ENCODE measurements around the gene PANK1.

PANK1 gene

DNA sequence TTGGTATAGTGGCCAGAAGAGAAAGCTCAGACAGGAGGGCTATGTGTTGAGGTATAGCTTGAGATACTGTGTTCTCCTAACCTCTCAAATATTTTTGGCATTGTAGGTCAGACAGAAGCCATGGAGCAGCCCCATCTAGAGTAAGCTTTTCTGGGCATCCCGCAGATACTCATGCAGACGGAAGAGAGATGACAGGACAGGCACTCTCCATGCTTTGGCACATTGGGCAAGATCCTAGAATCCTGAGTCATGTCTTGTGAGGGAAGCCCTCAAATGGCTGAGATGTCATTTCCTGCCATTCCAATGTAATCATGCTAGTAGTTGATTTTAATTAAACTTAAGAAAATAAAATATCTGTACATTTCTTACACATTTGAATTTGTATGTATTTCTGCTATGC lies 39.6 kb upstream of the PANK1 start:
- no peak overlapping the region for H3K27ac ChIP-seq (ENCODE audit: extremely low read depth, low read depth, low read length)
- H3K9me3 ChIP-seq (ENCODE audit: control insufficient read depth, insufficient read depth, low read depth, low read length): no peaks in the 10 kb centered on the region
- TF ChIP-seq ZNF660 (tag by site-specific recombination; IDR thresholded peaks at IDR 0.05): no peak
- TF ChIP-seq SALL2 (tag by site-specific recombination; IDR thresholded peaks at IDR 0.05; ENCODE audit: borderline replicate concordance): no peak
- TF ChIP-seq ZNF10 (tag by site-specific recombination; IDR thresholded peaks at IDR 0.05): no peak
- no peak for TF ChIP-seq HOXC10 (CRISPR knock-in tag; IDR thresholded peaks at IDR 0.05)
- CTCF ChIA-PET: no interaction called here
- no peaks in the 10 kb centered on the region for H3K36me3 ChIP-seq (ENCODE audit: control insufficient read depth in 2 of 2, insufficient read depth in 1 of 2, low read length in 2 of 2)
- POLR2A ChIA-PET: interaction anchor here (0.9 kb wide), 1 partner anchor 41 kb away, joined by 3 read pairs; no protein-coding TSS in a partner anchor
- no peak overlapping the region for H3K4me3 ChIP-seq (ENCODE audit: low read depth, low read length)
- no peaks in the 10 kb centered on the region for H3K4me1 ChIP-seq (ENCODE audit: control insufficient read depth, insufficient read depth, low read length)

DNA sequence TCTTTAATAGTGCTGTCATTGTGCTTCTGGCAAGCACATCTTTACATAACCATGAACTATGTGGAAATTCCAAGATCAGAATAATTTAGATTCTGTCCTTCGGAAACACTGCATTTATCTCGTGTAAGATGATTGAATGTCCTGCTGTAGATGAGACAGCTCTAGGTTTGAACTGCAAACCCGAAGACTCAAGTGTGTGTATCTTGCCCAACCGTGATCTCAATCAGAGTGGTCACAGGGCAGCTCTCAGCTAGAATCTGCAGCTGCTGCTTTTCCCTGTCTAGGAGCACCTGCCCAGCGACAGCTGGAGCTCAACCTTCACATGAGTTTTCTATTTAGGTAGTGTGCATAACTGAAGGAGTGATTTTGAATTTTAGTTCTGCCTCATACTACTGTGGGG lies 38.8 kb upstream of the PANK1 start:
- Histone ChIP-seq H3K4me1 (ENCODE audit: control insufficient read depth, insufficient read depth, low read length) (no peaks in the 10 kb centered on the region), H3K4me3 (ENCODE audit: low read depth, low read length) (no peak overlapping the region), H3K36me3 (ENCODE audit: control insufficient read depth in 2 of 2, insufficient read depth in 1 of 2, low read length in 2 of 2) (no peaks in the 10 kb centered on the region), H3K9me3 (ENCODE audit: control insufficient read depth, insufficient read depth, low read depth, low read length) (no peaks in the 10 kb centered on the region), H3K27ac (ENCODE audit: extremely low read depth, low read depth, low read length) (no peak overlapping the region)
- ChIA-PET CTCF (no interaction called here), POLR2A (no interaction called here)
- TF ChIP-seq, protein P1, sequence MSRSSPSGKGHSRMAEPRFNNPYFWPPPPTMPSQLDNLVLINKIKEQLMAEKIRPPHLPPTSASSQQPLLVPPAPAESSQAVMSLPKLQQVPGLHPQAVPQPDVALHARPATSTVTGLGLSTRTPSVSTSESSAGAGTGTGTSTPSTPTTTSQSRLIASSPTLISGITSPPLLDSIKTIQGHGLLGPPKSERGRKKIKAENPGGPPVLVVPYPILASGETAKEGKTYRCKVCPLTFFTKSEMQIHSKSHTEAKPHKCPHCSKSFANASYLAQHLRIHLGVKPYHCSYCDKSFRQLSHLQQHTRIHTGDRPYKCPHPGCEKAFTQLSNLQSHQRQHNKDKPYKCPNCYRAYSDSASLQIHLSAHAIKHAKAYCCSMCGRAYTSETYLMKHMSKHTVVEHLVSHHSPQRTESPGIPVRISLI (tag by site-specific recombination; IDR thresholded peaks at IDR 0.05): no peak
- TF ChIP-seq, protein P2, sequence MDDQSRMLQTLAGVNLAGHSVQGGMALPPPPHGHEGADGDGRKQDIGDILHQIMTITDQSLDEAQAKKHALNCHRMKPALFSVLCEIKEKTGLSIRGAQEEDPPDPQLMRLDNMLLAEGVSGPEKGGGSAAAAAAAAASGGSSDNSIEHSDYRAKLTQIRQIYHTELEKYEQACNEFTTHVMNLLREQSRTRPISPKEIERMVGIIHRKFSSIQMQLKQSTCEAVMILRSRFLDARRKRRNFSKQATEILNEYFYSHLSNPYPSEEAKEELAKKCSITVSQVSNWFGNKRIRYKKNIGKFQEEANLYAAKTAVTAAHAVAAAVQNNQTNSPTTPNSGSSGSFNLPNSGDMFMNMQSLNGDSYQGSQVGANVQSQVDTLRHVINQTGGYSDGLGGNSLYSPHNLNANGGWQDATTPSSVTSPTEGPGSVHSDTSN (CRISPR knock-in tag; IDR thresholded peaks at IDR 0.05): no peak
- no peak for TF ChIP-seq ZNF404 (tag by site-specific recombination; IDR thresholded peaks at IDR 0.05)
- TF ChIP-seq, protein P3, sequence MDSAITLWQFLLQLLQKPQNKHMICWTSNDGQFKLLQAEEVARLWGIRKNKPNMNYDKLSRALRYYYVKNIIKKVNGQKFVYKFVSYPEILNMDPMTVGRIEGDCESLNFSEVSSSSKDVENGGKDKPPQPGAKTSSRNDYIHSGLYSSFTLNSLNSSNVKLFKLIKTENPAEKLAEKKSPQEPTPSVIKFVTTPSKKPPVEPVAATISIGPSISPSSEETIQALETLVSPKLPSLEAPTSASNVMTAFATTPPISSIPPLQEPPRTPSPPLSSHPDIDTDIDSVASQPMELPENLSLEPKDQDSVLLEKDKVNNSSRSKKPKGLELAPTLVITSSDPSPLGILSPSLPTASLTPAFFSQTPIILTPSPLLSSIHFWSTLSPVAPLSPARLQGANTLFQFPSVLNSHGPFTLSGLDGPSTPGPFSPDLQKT (IDR thresholded peaks at IDR 0.05; ENCODE audit: borderline replicate concordance, low read depth, low read length): no peak
- TF ChIP-seq, protein P4, sequence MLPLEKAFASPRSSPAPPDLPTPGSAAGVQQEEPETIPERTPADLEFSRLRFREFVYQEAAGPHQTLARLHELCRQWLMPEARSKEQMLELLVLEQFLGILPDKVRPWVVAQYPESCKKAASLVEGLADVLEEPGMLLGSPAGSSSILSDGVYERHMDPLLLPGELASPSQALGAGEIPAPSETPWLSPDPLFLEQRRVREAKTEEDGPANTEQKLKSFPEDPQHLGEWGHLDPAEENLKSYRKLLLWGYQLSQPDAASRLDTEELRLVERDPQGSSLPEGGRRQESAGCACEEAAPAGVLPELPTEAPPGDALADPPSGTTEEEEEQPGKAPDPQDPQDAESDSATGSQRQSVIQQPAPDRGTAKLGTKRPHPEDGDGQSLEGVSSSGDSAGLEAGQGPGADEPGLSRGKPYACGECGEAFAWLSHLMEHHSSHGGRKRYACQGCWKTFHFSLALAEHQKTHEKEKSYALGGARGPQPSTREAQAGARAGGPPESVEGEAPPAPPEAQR (tag by site-specific recombination; IDR thresholded peaks at IDR 0.05): no peak
- TF ChIP-seq WT1 (tag by site-specific recombination; IDR thresholded peaks at IDR 0.05): no peak
- TF ChIP-seq, protein P5, sequence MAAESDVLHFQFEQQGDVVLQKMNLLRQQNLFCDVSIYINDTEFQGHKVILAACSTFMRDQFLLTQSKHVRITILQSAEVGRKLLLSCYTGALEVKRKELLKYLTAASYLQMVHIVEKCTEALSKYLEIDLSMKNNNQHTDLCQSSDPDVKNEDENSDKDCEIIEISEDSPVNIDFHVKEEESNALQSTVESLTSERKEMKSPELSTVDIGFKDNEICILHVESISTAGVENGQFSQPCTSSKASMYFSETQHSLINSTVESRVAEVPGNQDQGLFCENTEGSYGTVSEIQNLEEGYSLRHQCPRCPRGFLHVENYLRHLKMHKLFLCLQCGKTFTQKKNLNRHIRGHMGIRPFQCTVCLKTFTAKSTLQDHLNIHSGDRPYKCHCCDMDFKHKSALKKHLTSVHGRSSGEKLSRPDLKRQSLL (tag by site-specific recombination; IDR thresholded peaks at IDR 0.05): no peak
- TF ChIP-seq, protein P6, sequence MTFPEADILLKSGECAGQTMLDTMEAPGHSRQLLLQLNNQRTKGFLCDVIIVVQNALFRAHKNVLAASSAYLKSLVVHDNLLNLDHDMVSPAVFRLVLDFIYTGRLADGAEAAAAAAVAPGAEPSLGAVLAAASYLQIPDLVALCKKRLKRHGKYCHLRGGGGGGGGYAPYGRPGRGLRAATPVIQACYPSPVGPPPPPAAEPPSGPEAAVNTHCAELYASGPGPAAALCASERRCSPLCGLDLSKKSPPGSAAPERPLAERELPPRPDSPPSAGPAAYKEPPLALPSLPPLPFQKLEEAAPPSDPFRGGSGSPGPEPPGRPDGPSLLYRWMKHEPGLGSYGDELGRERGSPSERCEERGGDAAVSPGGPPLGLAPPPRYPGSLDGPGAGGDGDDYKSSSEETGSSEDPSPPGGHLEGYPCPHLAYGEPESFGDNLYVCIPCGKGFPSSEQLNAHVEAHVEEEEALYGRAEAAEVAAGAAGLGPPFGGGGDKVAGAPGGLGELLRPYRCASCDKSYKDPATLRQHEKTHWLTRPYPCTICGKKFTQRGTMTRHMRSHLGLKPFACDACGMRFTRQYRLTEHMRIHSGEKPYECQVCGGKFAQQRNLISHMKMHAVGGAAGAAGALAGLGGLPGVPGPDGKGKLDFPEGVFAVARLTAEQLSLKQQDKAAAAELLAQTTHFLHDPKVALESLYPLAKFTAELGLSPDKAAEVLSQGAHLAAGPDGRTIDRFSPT (tag by site-specific recombination; IDR thresholded peaks at IDR 0.05): no peak
- TF ChIP-seq TCF7L2 (IDR thresholded peaks at IDR 0.05; ENCODE audit: borderline replicate concordance, low read depth, low read length): no peak
- TF ChIP-seq, protein P7, sequence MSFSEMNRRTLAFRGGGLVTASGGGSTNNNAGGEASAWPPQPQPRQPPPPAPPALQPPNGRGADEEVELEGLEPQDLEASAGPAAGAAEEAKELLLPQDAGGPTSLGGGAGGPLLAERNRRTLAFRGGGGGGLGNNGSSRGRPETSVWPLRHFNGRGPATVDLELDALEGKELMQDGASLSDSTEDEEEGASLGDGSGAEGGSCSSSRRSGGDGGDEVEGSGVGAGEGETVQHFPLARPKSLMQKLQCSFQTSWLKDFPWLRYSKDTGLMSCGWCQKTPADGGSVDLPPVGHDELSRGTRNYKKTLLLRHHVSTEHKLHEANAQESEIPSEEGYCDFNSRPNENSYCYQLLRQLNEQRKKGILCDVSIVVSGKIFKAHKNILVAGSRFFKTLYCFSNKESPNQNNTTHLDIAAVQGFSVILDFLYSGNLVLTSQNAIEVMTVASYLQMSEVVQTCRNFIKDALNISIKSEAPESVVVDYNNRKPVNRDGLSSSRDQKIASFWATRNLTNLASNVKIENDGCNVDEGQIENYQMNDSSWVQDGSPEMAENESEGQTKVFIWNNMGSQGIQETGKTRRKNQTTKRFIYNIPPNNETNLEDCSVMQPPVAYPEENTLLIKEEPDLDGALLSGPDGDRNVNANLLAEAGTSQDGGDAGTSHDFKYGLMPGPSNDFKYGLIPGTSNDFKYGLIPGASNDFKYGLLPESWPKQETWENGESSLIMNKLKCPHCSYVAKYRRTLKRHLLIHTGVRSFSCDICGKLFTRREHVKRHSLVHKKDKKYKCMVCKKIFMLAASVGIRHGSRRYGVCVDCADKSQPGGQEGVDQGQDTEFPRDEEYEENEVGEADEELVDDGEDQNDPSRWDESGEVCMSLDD (tag by site-specific recombination; IDR thresholded peaks at IDR 0.05): no peak
- TF ChIP-seq SALL2 (tag by site-specific recombination; IDR thresholded peaks at IDR 0.05; ENCODE audit: borderline replicate concordance): no peak
- TF ChIP-seq, protein P8, sequence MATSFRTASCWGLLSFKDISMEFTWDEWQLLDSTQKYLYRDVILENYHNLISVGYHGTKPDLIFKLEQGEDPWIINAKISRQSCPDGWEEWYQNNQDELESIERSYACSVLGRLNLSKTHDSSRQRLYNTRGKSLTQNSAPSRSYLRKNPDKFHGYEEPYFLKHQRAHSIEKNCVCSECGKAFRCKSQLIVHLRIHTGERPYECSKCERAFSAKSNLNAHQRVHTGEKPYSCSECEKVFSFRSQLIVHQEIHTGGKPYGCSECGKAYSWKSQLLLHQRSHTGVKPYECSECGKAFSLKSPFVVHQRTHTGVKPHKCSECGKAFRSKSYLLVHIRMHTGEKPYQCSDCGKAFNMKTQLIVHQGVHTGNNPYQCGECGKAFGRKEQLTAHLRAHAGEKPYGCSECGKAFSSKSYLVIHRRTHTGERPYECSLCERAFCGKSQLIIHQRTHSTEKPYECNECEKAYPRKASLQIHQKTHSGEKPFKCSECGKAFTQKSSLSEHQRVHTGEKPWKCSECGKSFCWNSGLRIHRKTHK (tag by site-specific recombination; IDR thresholded peaks at IDR 0.05): no peak
- no peak for TF ChIP-seq ZNF664 (tag by site-specific recombination; IDR thresholded peaks at IDR 0.05)
- TF ChIP-seq HOXA7 (CRISPR knock-in tag; IDR thresholded peaks at IDR 0.05; ENCODE audit: borderline replicate concordance): no peak
- TF ChIP-seq, protein P9, sequence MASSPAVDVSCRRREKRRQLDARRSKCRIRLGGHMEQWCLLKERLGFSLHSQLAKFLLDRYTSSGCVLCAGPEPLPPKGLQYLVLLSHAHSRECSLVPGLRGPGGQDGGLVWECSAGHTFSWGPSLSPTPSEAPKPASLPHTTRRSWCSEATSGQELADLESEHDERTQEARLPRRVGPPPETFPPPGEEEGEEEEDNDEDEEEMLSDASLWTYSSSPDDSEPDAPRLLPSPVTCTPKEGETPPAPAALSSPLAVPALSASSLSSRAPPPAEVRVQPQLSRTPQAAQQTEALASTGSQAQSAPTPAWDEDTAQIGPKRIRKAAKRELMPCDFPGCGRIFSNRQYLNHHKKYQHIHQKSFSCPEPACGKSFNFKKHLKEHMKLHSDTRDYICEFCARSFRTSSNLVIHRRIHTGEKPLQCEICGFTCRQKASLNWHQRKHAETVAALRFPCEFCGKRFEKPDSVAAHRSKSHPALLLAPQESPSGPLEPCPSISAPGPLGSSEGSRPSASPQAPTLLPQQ (tag by site-specific recombination; IDR thresholded peaks at IDR 0.05): no peak

Data from HEK293 (cell line).